ENCODE results near the gene PRPF4.
"Not testable (repeated sequence)": the region's sequence is repeated elsewhere in the genome, so short reads cannot be mapped to it uniquely, and the experiment has no call there.

Gene PRPF4

GRCh38 chr9:113244556-113244955 lies 30.9 kb upstream of the PRPF4 start:
- Histone ChIP-seq H3K4me1 (ENCODE audit: control insufficient read depth in 1 of 2, insufficient read depth in 2 of 2, low read length in 2 of 2) (no peaks in the 10 kb centered on the region), H3K27me3 (ENCODE audit: control insufficient read depth in 1 of 2, insufficient read depth in 2 of 2, low read length in 2 of 2) (no peaks in the 10 kb centered on the region), H3K27ac (ENCODE audit: low read depth, low read length) (no peak overlapping the region), H3K36me3 (ENCODE audit: control insufficient read depth in 1 of 2, insufficient read depth in 2 of 2, low read length in 2 of 2) (no peaks in the 10 kb centered on the region), H3K9ac (ENCODE audit: low read depth in 1 of 2, low read length in 2 of 2) (no peak overlapping the region), H3K4me3 (ENCODE audit: low read depth in 1 of 2, low read length in 2 of 2) (no peak overlapping the region), H3K9me3 (ENCODE audit: control insufficient read depth in 1 of 2, low read length in 2 of 2) (no peaks in the 10 kb centered on the region)

GRCh38 chr9:113245894-113246293 lies 29.6 kb upstream of the PRPF4 start:
- H3K4me1 ChIP-seq (ENCODE audit: control insufficient read depth in 1 of 2, insufficient read depth in 2 of 2, low read length in 2 of 2) = no peaks in the 10 kb centered on the region
- H3K27me3 ChIP-seq (ENCODE audit: control insufficient read depth in 1 of 2, insufficient read depth in 2 of 2, low read length in 2 of 2) = no peaks in the 10 kb centered on the region

GRCh38 chr9:113246928-113247327 lies 28.5 kb upstream of the PRPF4 start:
- Histone ChIP-seq H3K27me3 (ENCODE audit: control insufficient read depth in 1 of 2, insufficient read depth in 2 of 2, low read length in 2 of 2) (no peaks in the 10 kb centered on the region), H3K4me3 (ENCODE audit: low read depth in 1 of 2, low read length in 2 of 2) (no peak overlapping the region), H3K4me1 (ENCODE audit: control insufficient read depth in 1 of 2, insufficient read depth in 2 of 2, low read length in 2 of 2) (no peaks in the 10 kb centered on the region)

More at GRCh38 chr9:113245894-113246293, 29.6 kb upstream of the PRPF4 start:
- Histone ChIP-seq H3K9me3 (ENCODE audit: control insufficient read depth in 1 of 2, low read length in 2 of 2) (peaks cover 2 to 3% of the 10 kb centered on the region in 2 donors), H3K9ac (ENCODE audit: low read depth in 1 of 2, low read length in 2 of 2) (no peak overlapping the region), H3K27ac (ENCODE audit: low read depth, low read length) (no peak overlapping the region), H3K36me3 (ENCODE audit: control insufficient read depth in 1 of 2, insufficient read depth in 2 of 2, low read length in 2 of 2) (no peaks in the 10 kb centered on the region), H3K4me3 (ENCODE audit: low read depth in 1 of 2, low read length in 2 of 2) (no peak overlapping the region)

GRCh38 chr9:113247640-113248039 lies 27.8 kb upstream of the PRPF4 start:
- no peaks in the 10 kb centered on the region for H3K36me3 ChIP-seq (ENCODE audit: control insufficient read depth in 1 of 2, insufficient read depth in 2 of 2, low read length in 2 of 2)
- no peaks in the 10 kb centered on the region for H3K4me1 ChIP-seq (ENCODE audit: control insufficient read depth in 1 of 2, insufficient read depth in 2 of 2, low read length in 2 of 2)

More at GRCh38 chr9:113246928-113247327, 28.5 kb upstream of the PRPF4 start:
- peaks cover 3 to 4% of the 10 kb centered on the region in 2 donors for H3K9me3 ChIP-seq (ENCODE audit: control insufficient read depth in 1 of 2, low read length in 2 of 2)
- H3K9ac ChIP-seq (ENCODE audit: low read depth in 1 of 2, low read length in 2 of 2) = no peak overlapping the region
- no peak overlapping the region for H3K27ac ChIP-seq (ENCODE audit: low read depth, low read length)
- H3K36me3 ChIP-seq (ENCODE audit: control insufficient read depth in 1 of 2, insufficient read depth in 2 of 2, low read length in 2 of 2) = no peaks in the 10 kb centered on the region

GRCh38 chr9:113249661-113250060 lies 25.8 kb upstream of the PRPF4 start:
- not testable (repeated sequence) for H3K9me3 ChIP-seq (ENCODE audit: control insufficient read depth in 1 of 2, low read length in 2 of 2); H3K9ac ChIP-seq (ENCODE audit: low read depth in 1 of 2, low read length in 2 of 2); H3K4me1 ChIP-seq (ENCODE audit: control insufficient read depth in 1 of 2, insufficient read depth in 2 of 2, low read length in 2 of 2); H3K4me3 ChIP-seq (ENCODE audit: low read depth in 1 of 2, low read length in 2 of 2); H3K36me3 ChIP-seq (ENCODE audit: control insufficient read depth in 1 of 2, insufficient read depth in 2 of 2, low read length in 2 of 2); H3K27ac ChIP-seq (ENCODE audit: low read depth, low read length); H3K27me3 ChIP-seq (ENCODE audit: control insufficient read depth in 1 of 2, insufficient read depth in 2 of 2, low read length in 2 of 2)

More at GRCh38 chr9:113247640-113248039, 27.8 kb upstream of the PRPF4 start:
- Histone ChIP-seq H3K27ac (ENCODE audit: low read depth, low read length) (no peak overlapping the region), H3K4me3 (ENCODE audit: low read depth in 1 of 2, low read length in 2 of 2) (no peak overlapping the region), H3K27me3 (ENCODE audit: control insufficient read depth in 1 of 2, insufficient read depth in 2 of 2, low read length in 2 of 2) (no peaks in the 10 kb centered on the region), H3K9me3 (ENCODE audit: control insufficient read depth in 1 of 2, low read length in 2 of 2) (peaks cover 3 to 4% of the 10 kb centered on the region in 2 donors), H3K9ac (ENCODE audit: low read depth in 1 of 2, low read length in 2 of 2) (no peak overlapping the region)

- no peak overlapping the region for H3K27ac ChIP-seq (ENCODE audit: low read depth, low read length)
- no peak overlapping the region for H3K4me3 ChIP-seq (ENCODE audit: low read depth in 1 of 2, low read length in 2 of 2)
- H3K27me3 ChIP-seq (ENCODE audit: control insufficient read depth in 1 of 2, insufficient read depth in 2 of 2, low read length in 2 of 2) = no peaks in the 10 kb centered on the region
- H3K9ac ChIP-seq (ENCODE audit: low read depth in 1 of 2, low read length in 2 of 2) = no peak overlapping the region
- no peaks in the 10 kb centered on the region for H3K4me1 ChIP-seq (ENCODE audit: control insufficient read depth in 1 of 2, insufficient read depth in 2 of 2, low read length in 2 of 2)
- H3K36me3 ChIP-seq (ENCODE audit: control insufficient read depth in 1 of 2, insufficient read depth in 2 of 2, low read length in 2 of 2) = no peaks in the 10 kb centered on the region
- peaks cover 3 to 4% of the 10 kb centered on the region in 2 donors for H3K9me3 ChIP-seq (ENCODE audit: control insufficient read depth in 1 of 2, low read length in 2 of 2)
These were observed 24.7 kb upstream of the PRPF4 start for GRCh38 chr9:113250807-113251206.

- Histone ChIP-seq H3K27me3 (ENCODE audit: control insufficient read depth in 1 of 2, insufficient read depth in 2 of 2, low read length in 2 of 2) (no peaks in the 10 kb centered on the region), H3K4me1 (ENCODE audit: control insufficient read depth in 1 of 2, insufficient read depth in 2 of 2, low read length in 2 of 2) (peaks cover 0 to 13% of the 10 kb centered on the region in 2 donors), H3K9ac (ENCODE audit: low read depth in 1 of 2, low read length in 2 of 2) (no peak overlapping the region), H3K4me3 (ENCODE audit: low read depth in 1 of 2, low read length in 2 of 2) (no peak overlapping the region), H3K9me3 (ENCODE audit: control insufficient read depth in 1 of 2, low read length in 2 of 2) (peaks cover 3 to 4% of the 10 kb centered on the region in 2 donors), H3K36me3 (ENCODE audit: control insufficient read depth in 1 of 2, insufficient read depth in 2 of 2, low read length in 2 of 2) (peaks cover 15 to 17% of the 10 kb centered on the region in 2 donors), H3K27ac (ENCODE audit: low read depth, low read length) (no peak overlapping the region)
These were observed 20.5 kb upstream of the PRPF4 start for GRCh38 chr9:113254991-113255390.

- H3K4me1 ChIP-seq (ENCODE audit: control insufficient read depth in 1 of 2, insufficient read depth in 2 of 2, low read length in 2 of 2) = peaks cover 0 to 13% of the 10 kb centered on the region in 2 donors
- H3K36me3 ChIP-seq (ENCODE audit: control insufficient read depth in 1 of 2, insufficient read depth in 2 of 2, low read length in 2 of 2) = peaks cover 19 to 20% of the 10 kb centered on the region in 2 donors
- peaks cover 3 to 4% of the 10 kb centered on the region in 2 donors for H3K9me3 ChIP-seq (ENCODE audit: control insufficient read depth in 1 of 2, low read length in 2 of 2)
- no peak overlapping the region for H3K4me3 ChIP-seq (ENCODE audit: low read depth in 1 of 2, low read length in 2 of 2)
- no peak overlapping the region for H3K9ac ChIP-seq (ENCODE audit: low read depth in 1 of 2, low read length in 2 of 2)
- H3K27me3 ChIP-seq (ENCODE audit: control insufficient read depth in 1 of 2, insufficient read depth in 2 of 2, low read length in 2 of 2) = no peaks in the 10 kb centered on the region
- H3K27ac ChIP-seq (ENCODE audit: low read depth, low read length) = no peak overlapping the region
These were observed 20.0 kb upstream of the PRPF4 start for GRCh38 chr9:113255438-113255837.

GRCh38 chr9:113257863-113258262 lies 17.6 kb upstream of the PRPF4 start:
- H3K27me3 ChIP-seq (ENCODE audit: control insufficient read depth in 1 of 2, insufficient read depth in 2 of 2, low read length in 2 of 2) = no peaks in the 10 kb centered on the region
- H3K27ac ChIP-seq (ENCODE audit: low read depth, low read length) = no peak overlapping the region
- peaks cover 27 to 34% of the 10 kb centered on the region in 2 donors for H3K36me3 ChIP-seq (ENCODE audit: control insufficient read depth in 1 of 2, insufficient read depth in 2 of 2, low read length in 2 of 2)
- H3K4me1 ChIP-seq (ENCODE audit: control insufficient read depth in 1 of 2, insufficient read depth in 2 of 2, low read length in 2 of 2) = peaks cover 7 to 21% of the 10 kb centered on the region in 2 donors
- no peaks in the 10 kb centered on the region for H3K9me3 ChIP-seq (ENCODE audit: control insufficient read depth in 1 of 2, low read length in 2 of 2)
- no peak overlapping the region for H3K9ac ChIP-seq (ENCODE audit: low read depth in 1 of 2, low read length in 2 of 2)
- no peak overlapping the region for H3K4me3 ChIP-seq (ENCODE audit: low read depth in 1 of 2, low read length in 2 of 2)

GRCh38 chr9:113258282-113258681 lies 17.2 kb upstream of the PRPF4 start:
- Histone ChIP-seq H3K9me3 (ENCODE audit: control insufficient read depth in 1 of 2, low read length in 2 of 2) (no peaks in the 10 kb centered on the region), H3K9ac (ENCODE audit: low read depth in 1 of 2, low read length in 2 of 2) (no peak overlapping the region), H3K27me3 (ENCODE audit: control insufficient read depth in 1 of 2, insufficient read depth in 2 of 2, low read length in 2 of 2) (no peaks in the 10 kb centered on the region), H3K4me1 (ENCODE audit: control insufficient read depth in 1 of 2, insufficient read depth in 2 of 2, low read length in 2 of 2) (peaks cover 7 to 21% of the 10 kb centered on the region in 2 donors), H3K36me3 (ENCODE audit: control insufficient read depth in 1 of 2, insufficient read depth in 2 of 2, low read length in 2 of 2) (peaks cover 27 to 34% of the 10 kb centered on the region in 2 donors), H3K4me3 (ENCODE audit: low read depth in 1 of 2, low read length in 2 of 2) (no peak overlapping the region), H3K27ac (ENCODE audit: low read depth, low read length) (no peak overlapping the region)
